H9 (cell line): ENCODE data around the gene FZD10. TPM values are rescaled to one million over a fixed set of nuclear protein-coding genes. Genes with fewer than 3 reads are reported as not detected.

Source experiments
- DNase-seq: peaks from one replicate; pipeline ENCODE4 v3.0.0-alpha.2; 2017
- H2AFZ ChIP-seq: one replicate; pipeline ENCODE4 v1.6.1; 2013; ENCODE audit warnings: mild to moderate bottlenecking, low read length, control low read depth, moderate library complexity
- H2AK5ac ChIP-seq: 2 replicates; pipeline ENCODE4 v1.6.1; 2013; ENCODE audit warnings: low read length, control low read depth, mixed read lengths; ENCODE audit not compliant: insufficient read length
- H2BK120ac ChIP-seq: one replicate; pipeline ENCODE4 v1.6.1; 2013; ENCODE audit warnings: low read depth, mild to moderate bottlenecking, low read length, control low read depth, inconsistent platforms; ENCODE audit not compliant: poor library complexity, severe bottlenecking
- H2BK12ac ChIP-seq: 2 replicates; pipeline ENCODE4 v1.6.1; 2013; ENCODE audit warnings: low read length, control low read depth, mixed read lengths, low read depth; ENCODE audit not compliant: insufficient read length
- H2BK15ac ChIP-seq: 2 replicates; pipeline ENCODE4 v1.6.1; 2013; ENCODE audit warnings: low read depth, low read length, control low read depth
- H2BK20ac ChIP-seq: one replicate; pipeline ENCODE4 v1.6.1; 2013; ENCODE audit warnings: low read depth, mild to moderate bottlenecking, low read length, control low read depth, inconsistent platforms; ENCODE audit not compliant: poor library complexity, severe bottlenecking
- H2BK5ac ChIP-seq: 2 replicates; pipeline ENCODE4 v1.6.1; 2013; ENCODE audit warnings: low read length, control low read depth, mixed read lengths; ENCODE audit not compliant: insufficient read length
- H3K14ac ChIP-seq: 2 replicates; pipeline ENCODE4 v1.6.1; 2013; ENCODE audit warnings: low read length, control low read depth; ENCODE audit not compliant: insufficient read depth
- H3K18ac ChIP-seq: 2 replicates; pipeline ENCODE4 v1.6.1; 2013; ENCODE audit warnings: low read depth, mild to moderate bottlenecking, mixed read lengths, low read length, control low read depth; ENCODE audit not compliant: insufficient read length
- H3K23ac ChIP-seq: 2 replicates; pipeline ENCODE4 v1.6.1; 2013; ENCODE audit warnings: low read length, control low read depth, mixed read lengths, low read depth; ENCODE audit not compliant: insufficient read length
- H3K23me2 ChIP-seq: 2 replicates; pipeline ENCODE4 v1.6.1; 2013; ENCODE audit warnings: low read depth, mild to moderate bottlenecking, mixed read lengths, low read length, control low read depth; ENCODE audit not compliant: insufficient read length, poor library complexity, severe bottlenecking
- H3K27ac ChIP-seq: 2 replicates; pipeline ENCODE4 v1.5.1; 2013; ENCODE audit warnings: low read length, control low read depth, mixed read lengths, low read depth; ENCODE audit not compliant: insufficient read length
- H3K27me3 ChIP-seq: 2 replicates; pipeline ENCODE4 v1.6.1; 2013; ENCODE audit warnings: low read length, control low read depth, inconsistent platforms; ENCODE audit not compliant: insufficient read depth
- H3K4ac ChIP-seq: 2 replicates; pipeline ENCODE4 v1.6.1; 2013; ENCODE audit warnings: low read depth, mild to moderate bottlenecking, control low read depth, inconsistent platforms, low read length, moderate library complexity
- H3K4me1 ChIP-seq: 2 replicates; pipeline ENCODE4 v1.6.1; 2013; ENCODE audit warnings: low read length, control low read depth, inconsistent platforms; ENCODE audit not compliant: insufficient read depth
- H3K4me2 ChIP-seq: 2 replicates; pipeline ENCODE4 v1.6.1; 2013; ENCODE audit warnings: low read length, control low read depth, mixed read lengths; ENCODE audit not compliant: insufficient read length, insufficient read depth
- H3K56ac ChIP-seq: 2 replicates; pipeline ENCODE4 v1.6.1; 2013; ENCODE audit warnings: low read depth, mild to moderate bottlenecking, mixed read lengths, low read length, control low read depth; ENCODE audit not compliant: insufficient read length
- H3K79me1 ChIP-seq: 2 replicates; pipeline ENCODE4 v1.6.1; 2013; ENCODE audit warnings: low read depth, mild to moderate bottlenecking, moderate library complexity, low read length, control low read depth, inconsistent platforms; ENCODE audit not compliant: insufficient read depth, poor library complexity, severe bottlenecking
- H3K79me2 ChIP-seq: 2 replicates; pipeline ENCODE4 v1.6.1; 2013; ENCODE audit warnings: low read length, control low read depth, inconsistent platforms; ENCODE audit not compliant: insufficient read depth
- H3K9ac ChIP-seq: 2 replicates; pipeline ENCODE4 v1.6.1; 2013; ENCODE audit warnings: low read length, control low read depth, mixed read lengths; ENCODE audit not compliant: insufficient read length; ENCODE audit errors: extremely low read depth
- H3K9me3 ChIP-seq: one replicate; pipeline ENCODE4 v1.6.1; 2013; ENCODE audit warnings: low read depth, low read length, inconsistent platforms; ENCODE audit not compliant: control insufficient read depth
- H3T11ph ChIP-seq: one replicate; pipeline ENCODE4 v1.6.1; 2013; ENCODE audit warnings: mild to moderate bottlenecking, low read length, control low read depth, inconsistent platforms
- H4K20me1 ChIP-seq: one replicate; pipeline ENCODE4 v1.6.1; 2013; ENCODE audit not compliant: control insufficient read depth, insufficient read length, insufficient read depth
- H4K5ac ChIP-seq: 2 replicates; pipeline ENCODE4 v1.6.1; 2013; ENCODE audit warnings: low read depth, mild to moderate bottlenecking, mixed read lengths, low read length, control low read depth; ENCODE audit not compliant: insufficient read length
- H4K8ac ChIP-seq: replicated peaks from 2 replicates; pipeline ENCODE4 v1.6.1; 2013; ENCODE audit warnings: low read length, control low read depth, mixed read lengths, low read depth; ENCODE audit not compliant: insufficient read length
- H4K91ac ChIP-seq: 2 replicates; pipeline ENCODE4 v1.6.1; 2013; ENCODE audit warnings: low read depth, mild to moderate bottlenecking, moderate library complexity, mixed read lengths, low read length, control low read depth; ENCODE audit not compliant: insufficient read length
- H3K27ac Mint-ChIP-seq, 3 experiments: 2 replicates in 2 of 3; 3 replicates in 1 of 3; pipeline ENCODE4 v1.8.0; 2020 to 2021; ENCODE audit warnings: mixed read lengths in 3 of 3, mild to moderate bottlenecking in 1 of 3, moderate library complexity in 1 of 3
- H3K27me3 Mint-ChIP-seq: 2 replicates; pipeline ENCODE4 v1.8.0; 2021; ENCODE audit warnings: low read depth, mild to moderate bottlenecking, moderate library complexity, mixed read lengths
- H3K36me3 Mint-ChIP-seq, 3 experiments: 2 replicates in 2 of 3; 3 replicates in 1 of 3; pipeline ENCODE4 v1.8.0; 2020 to 2021; ENCODE audit warnings: low read depth in 3 of 3, mixed read lengths in 3 of 3; ENCODE audit not compliant: insufficient read depth in 1 of 3
- H3K4me1 Mint-ChIP-seq, 2 experiments: 2 replicates each; pipeline ENCODE4 v1.8.0; 2020; ENCODE audit warnings: mixed read lengths in 2 of 2
- H3K4me3 Mint-ChIP-seq, 2 experiments: 2 replicates in 1 of 2; 3 replicates in 1 of 2; pipeline ENCODE4 v1.8.0; 2020 to 2021; ENCODE audit warnings: mild to moderate bottlenecking in 2 of 2, mixed read lengths in 2 of 2, moderate library complexity in 1 of 2
- H3K9me3 Mint-ChIP-seq, 2 experiments: 2 replicates in 1 of 2; 3 replicates in 1 of 2; pipeline ENCODE4 v1.8.0; 2020; ENCODE audit warnings: mild to moderate bottlenecking in 2 of 2, mixed read lengths in 2 of 2, moderate library complexity in 1 of 2
- WGBS: extraction: QIAGEN DNeasy Blood & Tissue Kit; methylation state at CpG from one replicate; pipeline ENCODE4 v1.1.7; 2013; ENCODE audit warnings: missing lambda C conversion rate, low lambda C conversion rate, mixed read lengths; ENCODE audit not compliant: insufficient read length; ENCODE audit errors: extremely low coverage; 5-methylcytosine and 5-hydroxymethylcytosine counted together
- total RNA-seq: library from RNA; stranded (reverse); gene quantifications from 2 replicates; pipeline ENCODE4 v1.2.1, GENCODE V29; 2021
- TF ChIP-seq, protein P1 (sequence below): fragments of 200-600 bp; sonication (generic); conservative IDR thresholded peaks from 3 replicates; pipeline ENCODE4 v1.8.0; 2021; ENCODE audit warnings: antibody characterized with exemption, mild to moderate bottlenecking

FZD10 gene
- total RNA-seq, 1 experiment from 2014 or later = 1.0 TPM

GRCh38 chr12:130163461-130164215, 1.4 kb downstream of the FZD10 start:
- H3K14ac ChIP-seq = peak overlapping the region; percentile 0; the same call in 1 of the 2 replicates
- Mint-ChIP-seq H3K4me1 (peaks cover 36 to 40% of the 10 kb centered on the region in 2 experiments), H3K27me3 (peaks cover 59% of the 10 kb centered on the region), H3K4me3 (peak overlapping the region; percentile 61 to 77), H3K36me3 (no peaks in the 10 kb centered on the region; a peak in 2 of 7 replicates), H3K27ac (no peak overlapping the region), H3K9me3 (no peaks in the 10 kb centered on the region; a peak in 1 of 5 replicates)
- no peak overlapping the region for H3K27ac ChIP-seq
- H3K27me3 ChIP-seq = peaks cover 78% of the 10 kb centered on the region
- no peak overlapping the region for H2BK20ac ChIP-seq
- H4K91ac ChIP-seq = no peak overlapping the region
- H3K79me1 ChIP-seq = no peaks in the 10 kb centered on the region
- H3K23me2 ChIP-seq = peaks cover 19% of the 10 kb centered on the region
- TF ChIP-seq, protein P1, sequence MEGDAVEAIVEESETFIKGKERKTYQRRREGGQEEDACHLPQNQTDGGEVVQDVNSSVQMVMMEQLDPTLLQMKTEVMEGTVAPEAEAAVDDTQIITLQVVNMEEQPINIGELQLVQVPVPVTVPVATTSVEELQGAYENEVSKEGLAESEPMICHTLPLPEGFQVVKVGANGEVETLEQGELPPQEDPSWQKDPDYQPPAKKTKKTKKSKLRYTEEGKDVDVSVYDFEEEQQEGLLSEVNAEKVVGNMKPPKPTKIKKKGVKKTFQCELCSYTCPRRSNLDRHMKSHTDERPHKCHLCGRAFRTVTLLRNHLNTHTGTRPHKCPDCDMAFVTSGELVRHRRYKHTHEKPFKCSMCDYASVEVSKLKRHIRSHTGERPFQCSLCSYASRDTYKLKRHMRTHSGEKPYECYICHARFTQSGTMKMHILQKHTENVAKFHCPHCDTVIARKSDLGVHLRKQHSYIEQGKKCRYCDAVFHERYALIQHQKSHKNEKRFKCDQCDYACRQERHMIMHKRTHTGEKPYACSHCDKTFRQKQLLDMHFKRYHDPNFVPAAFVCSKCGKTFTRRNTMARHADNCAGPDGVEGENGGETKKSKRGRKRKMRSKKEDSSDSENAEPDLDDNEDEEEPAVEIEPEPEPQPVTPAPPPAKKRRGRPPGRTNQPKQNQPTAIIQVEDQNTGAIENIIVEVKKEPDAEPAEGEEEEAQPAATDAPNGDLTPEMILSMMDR = no peak
- no peak overlapping the region for H2BK120ac ChIP-seq
- peaks cover 12% of the 10 kb centered on the region for H4K20me1 ChIP-seq
- no peak overlapping the region for H4K8ac ChIP-seq
- peak overlapping the region; percentile 34 for H3K4me2 ChIP-seq
- no peak overlapping the region for H3K23ac ChIP-seq
- no CpG with 5 or more reads among the region's 71 CpGs for WGBS
- no peak overlapping the region for H3K18ac ChIP-seq
- H2AFZ ChIP-seq = no peak overlapping the region
- H2BK15ac ChIP-seq = no peak overlapping the region
- H2AK5ac ChIP-seq = no peak overlapping the region
- no peak overlapping the region for H3K56ac ChIP-seq
- no peaks in the 10 kb centered on the region for H3K79me2 ChIP-seq
- no peak overlapping the region for H3K9ac ChIP-seq
- H3T11ph ChIP-seq = no peak overlapping the region
- no peak overlapping the region for H4K5ac ChIP-seq
- H2BK5ac ChIP-seq = no peak overlapping the region
- no peak overlapping the region for H2BK12ac ChIP-seq
- no peaks in the 10 kb centered on the region for H3K9me3 ChIP-seq
- peak; percentile 49 for DNase-seq
- H3K4me1 ChIP-seq = no peaks in the 10 kb centered on the region; the same call in 1 of the 2 replicates
- no peak overlapping the region for H3K4ac ChIP-seq
